ENCODE measurements around the gene H19.

- TF ChIP-seq CTCF (IDR thresholded peaks at IDR 0.05) (no peak), POLR2A (IDR thresholded peaks at IDR 0.05) (no peak)
Measured at GRCh38 chr11:1982873-1983600, 14.6 kb downstream of the H19 start.

Measured in ovary (tissue), 3 donors.